Endodermal cell (in vitro differentiated cells): ENCODE measurements around the gene NIPSNAP3A. TPM values are rescaled to one million over a fixed set of nuclear protein-coding genes. Genes with fewer than 3 reads are reported as not detected.

Source experiments
- DNase-seq: peaks from one replicate; pipeline ENCODE4 v3.0.0-alpha.2; 2017
- H3K27ac ChIP-seq: 2 replicates; pipeline ENCODE4 v1.5.1; 2013; ENCODE audit warnings: mild to moderate bottlenecking, low read depth, low read length, moderate library complexity
- H3K27me3 ChIP-seq: 2 replicates; pipeline ENCODE4 v1.6.1; 2013; ENCODE audit warnings: mild to moderate bottlenecking, low read length, moderate library complexity; ENCODE audit not compliant: insufficient read depth, control insufficient read depth, poor library complexity, severe bottlenecking
- H3K36me3 ChIP-seq: 2 replicates; pipeline ENCODE4 v1.7.0; 2013; ENCODE audit warnings: mild to moderate bottlenecking, low read length, moderate library complexity; ENCODE audit not compliant: control insufficient read depth, insufficient read depth
- H3K4me1 ChIP-seq: one replicate; pipeline ENCODE4 v1.7.0; 2013; ENCODE audit warnings: low read length; ENCODE audit not compliant: control insufficient read depth, insufficient read depth
- H3K4me3 ChIP-seq: 2 replicates; pipeline ENCODE4 v1.5.1; 2013; ENCODE audit warnings: mild to moderate bottlenecking, low read length, moderate library complexity
- H3K9ac ChIP-seq: 2 replicates; pipeline ENCODE4 v1.6.1; 2013; ENCODE audit warnings: mild to moderate bottlenecking, low read length, moderate library complexity; ENCODE audit not compliant: poor library complexity, severe bottlenecking; ENCODE audit errors: extremely low read depth
- H3K9me3 ChIP-seq: 2 replicates; pipeline ENCODE4 v1.6.1; 2013; ENCODE audit warnings: mild to moderate bottlenecking, low read length, moderate library complexity; ENCODE audit not compliant: control insufficient read depth
- H3K27ac Mint-ChIP-seq: 2 replicates; pipeline ENCODE4 v1.8.0; 2020; ENCODE audit warnings: mixed read lengths
- H3K27me3 Mint-ChIP-seq: 2 replicates; pipeline ENCODE4 v1.8.0; 2021; ENCODE audit warnings: mild to moderate bottlenecking, mixed read lengths; ENCODE audit not compliant: insufficient read depth
- H3K36me3 Mint-ChIP-seq: 2 replicates; pipeline ENCODE4 v1.8.0; 2020; ENCODE audit warnings: low read depth, mixed read lengths
- H3K4me1 Mint-ChIP-seq: 2 replicates; pipeline ENCODE4 v1.8.0; 2020; ENCODE audit warnings: mixed read lengths
- H3K4me3 Mint-ChIP-seq: 2 replicates; pipeline ENCODE4 v1.8.0; 2020; ENCODE audit warnings: mild to moderate bottlenecking, moderate library complexity, mixed read lengths
- H3K9me3 Mint-ChIP-seq: 2 replicates; pipeline ENCODE4 v1.8.0; 2020; ENCODE audit warnings: mild to moderate bottlenecking, mixed read lengths
- WGBS, 2 experiments: methylation state at CpG; one replicate each; pipeline versions ENCODE4 v1.1.5 to v1.1.7; 2013; ENCODE audit warnings: missing lambda C conversion rate in 2 of 2, mixed read lengths in 1 of 2; ENCODE audit not compliant: insufficient coverage in 1 of 2, insufficient read length in 1 of 2; 5-methylcytosine and 5-hydroxymethylcytosine counted together
- total RNA-seq, 2 donors: library from RNA; stranded (reverse); fragmentation: NEBNext Ultra II Directional in 1 of 2; extraction: Animal tissue kit (Norgen Biotek cat#: 25700) in 1 of 2; gene quantifications; 2 replicates in 1 of 2; 3 replicates in 1 of 2; pipeline ENCODE4 v1.2.1, GENCODE V29; 2021
- TF ChIP-seq, protein P1 (sequence below): fragments of 200-600 bp; sonication (generic); conservative IDR thresholded peaks from 2 replicates; pipeline ENCODE4 v1.5.0; 2021; ENCODE audit warnings: antibody characterized with exemption, mild to moderate bottlenecking

The NIPSNAP3A gene
- total RNA-seq, 2 donors from 2014 or later: 18.8 to 20.5 TPM

DNA sequence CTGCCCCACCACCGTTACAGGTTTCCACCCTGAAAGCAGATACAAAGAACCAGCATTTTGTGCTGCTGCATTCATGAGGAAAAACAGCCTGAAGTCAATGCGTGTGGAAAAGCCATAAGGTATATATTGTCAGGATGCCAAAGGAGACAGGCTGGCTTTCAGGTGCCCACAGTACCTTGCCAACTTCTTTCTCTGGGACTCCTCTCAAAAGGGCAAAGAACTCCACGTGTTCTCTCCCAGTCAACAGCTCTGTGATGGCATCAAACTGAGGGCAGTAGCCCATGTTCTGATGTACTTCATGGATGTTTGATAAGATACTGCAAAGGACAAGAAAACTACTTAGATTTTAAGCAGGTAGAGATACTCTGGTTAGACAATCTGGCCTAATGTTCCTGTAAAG lies 40.8 kb downstream of the NIPSNAP3A start:
- DNase-seq: no peak
- Mint-ChIP-seq H3K36me3 (peaks cover 64% of the 10 kb centered on the region), H3K27me3 (no peaks in the 10 kb centered on the region), H3K4me1 (no peaks in the 10 kb centered on the region), H3K4me3 (no peak overlapping the region), H3K9me3 (no peaks in the 10 kb centered on the region), H3K27ac (no peak overlapping the region)
- peaks cover 99% of the 10 kb centered on the region for H3K36me3 ChIP-seq
- H3K9me3 ChIP-seq: no peaks in the 10 kb centered on the region
- H3K9ac ChIP-seq: no peak overlapping the region
- H3K4me3 ChIP-seq: no peak overlapping the region
- H3K27ac ChIP-seq: no peak overlapping the region
- H3K4me1 ChIP-seq: no peaks in the 10 kb centered on the region
- TF ChIP-seq, protein P1, sequence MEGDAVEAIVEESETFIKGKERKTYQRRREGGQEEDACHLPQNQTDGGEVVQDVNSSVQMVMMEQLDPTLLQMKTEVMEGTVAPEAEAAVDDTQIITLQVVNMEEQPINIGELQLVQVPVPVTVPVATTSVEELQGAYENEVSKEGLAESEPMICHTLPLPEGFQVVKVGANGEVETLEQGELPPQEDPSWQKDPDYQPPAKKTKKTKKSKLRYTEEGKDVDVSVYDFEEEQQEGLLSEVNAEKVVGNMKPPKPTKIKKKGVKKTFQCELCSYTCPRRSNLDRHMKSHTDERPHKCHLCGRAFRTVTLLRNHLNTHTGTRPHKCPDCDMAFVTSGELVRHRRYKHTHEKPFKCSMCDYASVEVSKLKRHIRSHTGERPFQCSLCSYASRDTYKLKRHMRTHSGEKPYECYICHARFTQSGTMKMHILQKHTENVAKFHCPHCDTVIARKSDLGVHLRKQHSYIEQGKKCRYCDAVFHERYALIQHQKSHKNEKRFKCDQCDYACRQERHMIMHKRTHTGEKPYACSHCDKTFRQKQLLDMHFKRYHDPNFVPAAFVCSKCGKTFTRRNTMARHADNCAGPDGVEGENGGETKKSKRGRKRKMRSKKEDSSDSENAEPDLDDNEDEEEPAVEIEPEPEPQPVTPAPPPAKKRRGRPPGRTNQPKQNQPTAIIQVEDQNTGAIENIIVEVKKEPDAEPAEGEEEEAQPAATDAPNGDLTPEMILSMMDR: no peak
- H3K27me3 ChIP-seq: no peaks in the 10 kb centered on the region
- 88 to 95% methylated on average over 3 of the region's 3 CpGs for WGBS, 2 experiments

- Histone ChIP-seq H3K36me3 (peaks cover 99% of the 10 kb centered on the region), H3K27ac (no peak overlapping the region), H3K9ac (no peak overlapping the region), H3K4me1 (no peaks in the 10 kb centered on the region), H3K27me3 (no peaks in the 10 kb centered on the region), H3K4me3 (no peak overlapping the region), H3K9me3 (no peaks in the 10 kb centered on the region)
- Mint-ChIP-seq H3K27me3 (no peaks in the 10 kb centered on the region), H3K4me1 (peaks cover 3% of the 10 kb centered on the region), H3K27ac (no peak overlapping the region), H3K4me3 (no peak overlapping the region), H3K9me3 (no peaks in the 10 kb centered on the region), H3K36me3 (peaks cover 64% of the 10 kb centered on the region)
- TF ChIP-seq, protein P1: no peak
- 98% methylated on average over 2 of the region's 2 CpGs; no CpG with 5 or more reads in 1 of the 2 experiments for WGBS, 2 experiments
- no peak for DNase-seq
Measured at GRCh38 chr9:104794070-104794469, 46.6 kb downstream of the NIPSNAP3A start.

DNA sequence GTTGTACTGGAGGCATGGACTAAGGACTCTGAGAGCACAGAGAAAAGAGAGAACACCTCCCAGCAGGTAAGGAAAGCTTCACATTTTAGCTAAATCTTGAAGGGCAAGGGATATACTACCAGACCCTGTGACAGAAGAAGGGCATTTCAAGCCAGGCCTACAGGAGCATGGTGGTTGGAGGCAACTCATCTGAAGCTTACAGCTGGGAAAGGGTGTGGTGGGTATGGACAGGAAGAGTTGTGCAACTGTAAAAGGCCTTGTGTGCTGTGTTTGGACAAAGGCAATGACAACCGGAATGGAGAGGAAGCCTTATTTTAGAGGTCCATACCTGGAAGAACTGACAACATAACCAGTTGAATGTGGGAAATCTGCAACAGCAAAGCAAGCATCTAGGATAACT lies 47.6 kb downstream of the NIPSNAP3A start:
- no peaks in the 10 kb centered on the region for H3K9me3 Mint-ChIP-seq
- H3K9me3 ChIP-seq: no peaks in the 10 kb centered on the region
- no peak overlapping the region for H3K9ac ChIP-seq
- TF ChIP-seq, protein P1: no peak
- H3K27me3 Mint-ChIP-seq: no peaks in the 10 kb centered on the region
- H3K36me3 Mint-ChIP-seq: peaks cover 65% of the 10 kb centered on the region
- no peak overlapping the region for H3K4me3 ChIP-seq
- no peak overlapping the region for H3K4me3 Mint-ChIP-seq
- no peak for DNase-seq
- no peak overlapping the region for H3K27ac Mint-ChIP-seq
- no peaks in the 10 kb centered on the region for H3K4me1 ChIP-seq
- H3K4me1 Mint-ChIP-seq: peaks cover 3% of the 10 kb centered on the region
- 85 to 96% methylated on average over 1 of the region's 1 CpG for WGBS, 2 experiments
- no peaks in the 10 kb centered on the region for H3K27me3 ChIP-seq
- H3K27ac ChIP-seq: no peak overlapping the region
- peaks cover 99% of the 10 kb centered on the region for H3K36me3 ChIP-seq
